SK-N-SH (cell line): ENCODE results near the gene CLASRP.

Experiments used
- CHD2 ChIP-seq: fragments of 150-350 bp; IDR thresholded peaks from 2 replicates; pipeline ENCODE4 v1.6.1; 2018; ENCODE audit warnings: low read length; ENCODE audit not compliant: partially characterized antibody
- EP300 ChIP-seq, 2 experiments: IDR thresholded peaks; 2 replicates each; pipeline versions ENCODE4 v1.4.0 to v1.6.1; 2012; ENCODE audit warnings: borderline replicate concordance in 1 of 2, low read depth in 1 of 2, low read length in 1 of 2
- EZH2phosphoT487 ChIP-seq: fragments of 200-600 bp; sonication (generic); IDR thresholded peaks from 2 replicates; pipeline ENCODE4 v1.6.1; 2017; ENCODE audit warnings: low read depth, mixed run types, mild to moderate bottlenecking, antibody characterized with exemption, moderate library complexity, borderline replicate concordance
- FOXM1 ChIP-seq: IDR thresholded peaks from 2 replicates; pipeline ENCODE4 v1.4.0; 2012; ENCODE audit warnings: low read depth, mild to moderate bottlenecking
- GABPA ChIP-seq: IDR thresholded peaks from 2 replicates; pipeline ENCODE4 v1.4.0; 2012; ENCODE audit warnings: low read depth, mild to moderate bottlenecking
- MAX ChIP-seq: IDR thresholded peaks from 2 replicates; pipeline ENCODE4 v1.4.0; 2012; ENCODE audit warnings: low read depth
- POLR2AphosphoS5 ChIP-seq: IDR thresholded peaks from 2 replicates; pipeline ENCODE4 v1.6.1; 2012; ENCODE audit warnings: low read depth, low read length
- REST ChIP-seq: IDR thresholded peaks from 2 replicates; pipeline ENCODE4 v1.6.1; 2012; ENCODE audit warnings: mild to moderate bottlenecking, low read depth, low read length, moderate library complexity
- SMC3 ChIP-seq: IDR thresholded peaks from 2 replicates; pipeline ENCODE4 v1.6.1; 2012; ENCODE audit warnings: low read depth, low read length, improper control_type of control experiment
- YY1 ChIP-seq: IDR thresholded peaks from 2 replicates; pipeline ENCODE4 v1.4.0; 2012; ENCODE audit warnings: low read depth, mild to moderate bottlenecking
- ZBTB33 ChIP-seq: IDR thresholded peaks from 2 replicates; pipeline ENCODE4 v1.4.0; 2012; ENCODE audit warnings: low read depth, borderline replicate concordance
- TF ChIP-seq, protein P1 (sequence below): fragments of 200-600 bp; sonication (generic); IDR thresholded peaks from 2 replicates; pipeline ENCODE4 v1.6.1; 2017; ENCODE audit warnings: antibody characterized with exemption, mild to moderate bottlenecking, moderate library complexity

GRCh38 chr19:45115809-45116615, 77.2 kb downstream of the CLASRP start:
- TF ChIP-seq, protein P1, sequence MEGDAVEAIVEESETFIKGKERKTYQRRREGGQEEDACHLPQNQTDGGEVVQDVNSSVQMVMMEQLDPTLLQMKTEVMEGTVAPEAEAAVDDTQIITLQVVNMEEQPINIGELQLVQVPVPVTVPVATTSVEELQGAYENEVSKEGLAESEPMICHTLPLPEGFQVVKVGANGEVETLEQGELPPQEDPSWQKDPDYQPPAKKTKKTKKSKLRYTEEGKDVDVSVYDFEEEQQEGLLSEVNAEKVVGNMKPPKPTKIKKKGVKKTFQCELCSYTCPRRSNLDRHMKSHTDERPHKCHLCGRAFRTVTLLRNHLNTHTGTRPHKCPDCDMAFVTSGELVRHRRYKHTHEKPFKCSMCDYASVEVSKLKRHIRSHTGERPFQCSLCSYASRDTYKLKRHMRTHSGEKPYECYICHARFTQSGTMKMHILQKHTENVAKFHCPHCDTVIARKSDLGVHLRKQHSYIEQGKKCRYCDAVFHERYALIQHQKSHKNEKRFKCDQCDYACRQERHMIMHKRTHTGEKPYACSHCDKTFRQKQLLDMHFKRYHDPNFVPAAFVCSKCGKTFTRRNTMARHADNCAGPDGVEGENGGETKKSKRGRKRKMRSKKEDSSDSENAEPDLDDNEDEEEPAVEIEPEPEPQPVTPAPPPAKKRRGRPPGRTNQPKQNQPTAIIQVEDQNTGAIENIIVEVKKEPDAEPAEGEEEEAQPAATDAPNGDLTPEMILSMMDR = no peak
- TF ChIP-seq FOXM1 (no peak), REST (no peak), SMC3 (no peak), POLR2AphosphoS5 (no peak), MAX (no peak), CHD2 (no peak), EP300 (IDR thresholded peaks at IDR 0.05; ENCODE audit: borderline replicate concordance in 1 of 2, low read depth in 1 of 2, low read length in 1 of 2) (no peak), YY1 (no peak), EZH2phosphoT487 (no peak), GABPA (no peak), ZBTB33 (no peak)
